ENCODE measurements around the gene NBL1.

NBL1 gene

GRCh38 chr1:19678493-19678892 lies 34.4 kb downstream of the NBL1 start:
- H4K8ac ChIP-seq (ENCODE audit: low read length) = no peak overlapping the region
- no peaks in the 10 kb centered on the region for H3K9me3 ChIP-seq (ENCODE audit: control insufficient read depth, low read length)
- H3K23ac ChIP-seq (ENCODE audit: low read length in 2 of 2) = no peak overlapping the region
- no peak overlapping the region for H3K18ac ChIP-seq (ENCODE audit: low read depth in 1 of 2, low read length in 2 of 2)
- H3K36me3 ChIP-seq (ENCODE audit: control insufficient read depth in 1 of 2, insufficient read depth in 2 of 2, low read depth in 1 of 2, low read length in 2 of 2) = no peaks in the 10 kb centered on the region
- no peak overlapping the region for H3K14ac ChIP-seq (ENCODE audit: low read length in 2 of 2)
- no peak overlapping the region for H3K27ac ChIP-seq (ENCODE audit: low read length, poor library complexity, severe bottlenecking)
- H3K4me3 ChIP-seq (ENCODE audit: insufficient read depth in 1 of 2, low read depth in 1 of 2, low read length in 2 of 2) = no peak overlapping the region
- H3K9ac ChIP-seq (ENCODE audit: low read length) = no peak overlapping the region
- H3K4me2 ChIP-seq (ENCODE audit: low read length, poor library complexity, severe bottlenecking) = no peak overlapping the region
- H2BK120ac ChIP-seq (ENCODE audit: low read depth, low read length) = no peak overlapping the region
- no peak overlapping the region for H2BK5ac ChIP-seq (ENCODE audit: low read depth, low read length, poor library complexity, severe bottlenecking)
- H3K4ac ChIP-seq (ENCODE audit: low read depth in 1 of 2, low read length in 2 of 2) = no peak overlapping the region
- H2AFZ ChIP-seq (ENCODE audit: low read depth, low read length) = no peak overlapping the region
- no peak overlapping the region for H2BK12ac ChIP-seq (ENCODE audit: low read length in 2 of 2)
- peaks cover 8% of the 10 kb centered on the region for H3K4me1 ChIP-seq (ENCODE audit: control insufficient read depth, insufficient read depth, low read depth, low read length)
- no peak for DNase-seq
- no peaks in the 10 kb centered on the region for H3K79me1 ChIP-seq (replicated peaks; ENCODE audit: low read length, poor library complexity, severe bottlenecking)
- 70% methylated on average over 11 of the region's 11 CpGs for WGBS
- H2BK15ac ChIP-seq (ENCODE audit: low read depth, poor library complexity, severe bottlenecking) = no peak overlapping the region
- no peak overlapping the region for H4K91ac ChIP-seq (ENCODE audit: low read length)
- H2AK5ac ChIP-seq (ENCODE audit: low read length, severe bottlenecking) = no peak overlapping the region
- H3K27me3 ChIP-seq (ENCODE audit: control insufficient read depth in 1 of 2, insufficient read depth in 1 of 2, low read length in 2 of 2) = peaks cover 0 to 24% of the 10 kb centered on the region in 2 experiments

DNA sequence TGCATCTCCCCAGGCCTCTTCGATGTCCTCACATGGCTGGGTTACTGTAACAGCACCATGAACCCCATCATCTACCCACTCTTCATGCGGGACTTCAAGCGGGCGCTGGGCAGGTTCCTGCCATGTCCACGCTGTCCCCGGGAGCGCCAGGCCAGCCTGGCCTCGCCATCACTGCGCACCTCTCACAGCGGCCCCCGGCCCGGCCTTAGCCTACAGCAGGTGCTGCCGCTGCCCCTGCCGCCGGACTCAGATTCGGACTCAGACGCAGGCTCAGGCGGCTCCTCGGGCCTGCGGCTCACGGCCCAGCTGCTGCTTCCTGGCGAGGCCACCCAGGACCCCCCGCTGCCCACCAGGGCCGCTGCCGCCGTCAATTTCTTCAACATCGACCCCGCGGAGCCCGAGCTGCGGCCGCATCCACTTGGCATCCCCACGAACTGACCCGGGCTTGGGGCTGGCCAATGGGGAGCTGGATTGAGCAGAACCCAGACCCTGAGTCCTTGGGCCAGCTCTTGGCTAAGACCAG lies 34.9 kb downstream of the NBL1 start:
- Histone ChIP-seq H3K9me3 (ENCODE audit: control insufficient read depth, low read length) (no peaks in the 10 kb centered on the region), H3K23ac (ENCODE audit: low read length in 2 of 2) (no peak overlapping the region), H2BK12ac (ENCODE audit: low read length in 2 of 2) (no peak overlapping the region), H2BK120ac (ENCODE audit: low read depth, low read length) (no peak overlapping the region), H3K4ac (ENCODE audit: low read depth in 1 of 2, low read length in 2 of 2) (no peak overlapping the region), H3K14ac (ENCODE audit: low read length in 2 of 2) (no peak overlapping the region), H3K79me1 (replicated peaks; ENCODE audit: low read length, poor library complexity, severe bottlenecking) (no peaks in the 10 kb centered on the region), H3K27me3 (ENCODE audit: control insufficient read depth in 1 of 2, insufficient read depth in 1 of 2, low read length in 2 of 2) (peaks cover 0 to 24% of the 10 kb centered on the region in 2 experiments), H3K36me3 (ENCODE audit: control insufficient read depth in 1 of 2, insufficient read depth in 2 of 2, low read depth in 1 of 2, low read length in 2 of 2) (no peaks in the 10 kb centered on the region), H3K9ac (ENCODE audit: low read length) (no peak overlapping the region), H4K8ac (ENCODE audit: low read length) (no peak overlapping the region), H4K91ac (ENCODE audit: low read length) (no peak overlapping the region), H3K4me1 (ENCODE audit: control insufficient read depth, insufficient read depth, low read depth, low read length) (peaks cover 8% of the 10 kb centered on the region), H3K18ac (ENCODE audit: low read depth in 1 of 2, low read length in 2 of 2) (no peak overlapping the region), H3K27ac (ENCODE audit: low read length, poor library complexity, severe bottlenecking) (no peak overlapping the region), H2BK15ac (ENCODE audit: low read depth, poor library complexity, severe bottlenecking) (no peak overlapping the region), H3K4me3 (ENCODE audit: insufficient read depth in 1 of 2, low read depth in 1 of 2, low read length in 2 of 2) (no peak overlapping the region), H2AFZ (ENCODE audit: low read depth, low read length) (no peak overlapping the region), H3K4me2 (ENCODE audit: low read length, poor library complexity, severe bottlenecking) (no peak overlapping the region), H2BK5ac (ENCODE audit: low read depth, low read length, poor library complexity, severe bottlenecking) (no peak overlapping the region), H2AK5ac (ENCODE audit: low read length, severe bottlenecking) (no peak overlapping the region)
- 92% methylated on average over 34 of the region's 34 CpGs for WGBS
- no peak for DNase-seq

DNA sequence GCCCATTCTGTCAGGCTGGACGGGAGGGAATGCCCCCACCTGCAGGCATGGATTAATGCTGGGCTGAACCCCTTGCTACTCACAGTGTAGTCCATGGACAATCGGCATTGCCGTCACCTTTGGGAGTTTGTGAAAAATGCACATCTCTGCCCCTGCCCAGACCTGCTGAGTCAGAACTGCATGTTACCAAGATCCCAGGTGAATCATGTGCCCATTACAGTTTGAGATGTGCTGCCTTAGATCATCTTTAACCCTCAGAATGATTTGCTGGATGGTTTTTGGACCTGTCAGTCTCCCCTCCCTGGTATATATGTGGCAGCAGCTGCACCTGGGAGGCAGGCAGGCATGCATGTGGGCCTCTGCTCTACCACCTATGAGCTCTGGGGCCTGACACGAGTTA lies 35.6 kb downstream of the NBL1 start:
- peaks cover 8% of the 10 kb centered on the region for H3K4me1 ChIP-seq (ENCODE audit: control insufficient read depth, insufficient read depth, low read depth, low read length)
- H3K4me3 ChIP-seq (ENCODE audit: insufficient read depth in 1 of 2, low read depth in 1 of 2, low read length in 2 of 2) = no peak overlapping the region
- H3K18ac ChIP-seq (ENCODE audit: low read depth in 1 of 2, low read length in 2 of 2) = no peak overlapping the region
- H4K8ac ChIP-seq (ENCODE audit: low read length) = no peak overlapping the region
- H2BK120ac ChIP-seq (ENCODE audit: low read depth, low read length) = no peak overlapping the region
- no peak overlapping the region for H3K14ac ChIP-seq (ENCODE audit: low read length in 2 of 2)
- no peak overlapping the region for H2BK5ac ChIP-seq (ENCODE audit: low read depth, low read length, poor library complexity, severe bottlenecking)
- no peak overlapping the region for H2AFZ ChIP-seq (ENCODE audit: low read depth, low read length)
- no peak overlapping the region for H2BK12ac ChIP-seq (ENCODE audit: low read length in 2 of 2)
- H4K91ac ChIP-seq (ENCODE audit: low read length) = no peak overlapping the region
- peaks cover 0 to 22% of the 10 kb centered on the region in 2 experiments for H3K27me3 ChIP-seq (ENCODE audit: control insufficient read depth in 1 of 2, insufficient read depth in 1 of 2, low read length in 2 of 2)
- no peak overlapping the region for H2BK15ac ChIP-seq (ENCODE audit: low read depth, poor library complexity, severe bottlenecking)
- no peak overlapping the region for H3K4ac ChIP-seq (ENCODE audit: low read depth in 1 of 2, low read length in 2 of 2)
- H3K4me2 ChIP-seq (ENCODE audit: low read length, poor library complexity, severe bottlenecking) = no peak overlapping the region
- H3K9ac ChIP-seq (ENCODE audit: low read length) = no peak overlapping the region
- no peak overlapping the region for H2AK5ac ChIP-seq (ENCODE audit: low read length, severe bottlenecking)
- H3K79me1 ChIP-seq (replicated peaks; ENCODE audit: low read length, poor library complexity, severe bottlenecking) = no peaks in the 10 kb centered on the region
- WGBS = 86% methylated on average over 4 of the region's 4 CpGs
- no peak for DNase-seq
- H3K23ac ChIP-seq (ENCODE audit: low read length in 2 of 2) = no peak overlapping the region
- no peaks in the 10 kb centered on the region for H3K9me3 ChIP-seq (ENCODE audit: control insufficient read depth, low read length)
- no peaks in the 10 kb centered on the region for H3K36me3 ChIP-seq (ENCODE audit: control insufficient read depth in 1 of 2, insufficient read depth in 2 of 2, low read depth in 1 of 2, low read length in 2 of 2)
- no peak overlapping the region for H3K27ac ChIP-seq (ENCODE audit: low read length, poor library complexity, severe bottlenecking)

- no peak overlapping the region for H3K9ac ChIP-seq (ENCODE audit: low read length)
- H3K9me3 ChIP-seq (ENCODE audit: control insufficient read depth, low read length) = no peaks in the 10 kb centered on the region
- no peak overlapping the region for H3K4me2 ChIP-seq (ENCODE audit: low read length, poor library complexity, severe bottlenecking)
- no peaks in the 10 kb centered on the region for H3K36me3 ChIP-seq (ENCODE audit: control insufficient read depth in 1 of 2, insufficient read depth in 2 of 2, low read depth in 1 of 2, low read length in 2 of 2)
- no peak overlapping the region for H3K23ac ChIP-seq (ENCODE audit: low read length in 2 of 2)
- no peak overlapping the region for H3K18ac ChIP-seq (ENCODE audit: low read depth in 1 of 2, low read length in 2 of 2)
- no peak overlapping the region for H3K4ac ChIP-seq (ENCODE audit: low read depth in 1 of 2, low read length in 2 of 2)
- H2BK5ac ChIP-seq (ENCODE audit: low read depth, low read length, poor library complexity, severe bottlenecking) = no peak overlapping the region
- H4K8ac ChIP-seq (ENCODE audit: low read length) = no peak overlapping the region
- H3K4me3 ChIP-seq (ENCODE audit: insufficient read depth in 1 of 2, low read depth in 1 of 2, low read length in 2 of 2) = no peak overlapping the region
- H3K4me1 ChIP-seq (ENCODE audit: control insufficient read depth, insufficient read depth, low read depth, low read length) = peaks cover 8% of the 10 kb centered on the region
- no peak overlapping the region for H2AFZ ChIP-seq (ENCODE audit: low read depth, low read length)
- H2BK15ac ChIP-seq (ENCODE audit: low read depth, poor library complexity, severe bottlenecking) = no peak overlapping the region
- no peak overlapping the region for H2AK5ac ChIP-seq (ENCODE audit: low read length, severe bottlenecking)
- no peak overlapping the region for H2BK12ac ChIP-seq (ENCODE audit: low read length in 2 of 2)
- H3K27me3 ChIP-seq (ENCODE audit: control insufficient read depth in 1 of 2, insufficient read depth in 1 of 2, low read length in 2 of 2) = peaks cover 0 to 15% of the 10 kb centered on the region in 2 experiments
- DNase-seq = no peak
- H3K14ac ChIP-seq (ENCODE audit: low read length in 2 of 2) = no peak overlapping the region
- H2BK120ac ChIP-seq (ENCODE audit: low read depth, low read length) = no peak overlapping the region
- H4K91ac ChIP-seq (ENCODE audit: low read length) = no peak overlapping the region
- H3K27ac ChIP-seq (ENCODE audit: low read length, poor library complexity, severe bottlenecking) = no peak overlapping the region
- H3K79me1 ChIP-seq (replicated peaks; ENCODE audit: low read length, poor library complexity, severe bottlenecking) = no peaks in the 10 kb centered on the region
- WGBS = 71% methylated on average over 4 of the region's 7 CpGs
Measured at GRCh38 chr1:19680644-19681043, 36.5 kb downstream of the NBL1 start.
